Gastrocnemius medialis (tissue), 4 donors: ENCODE data around the gene LRRC23. TPM values are rescaled to one million over a fixed set of nuclear protein-coding genes. Genes with fewer than 3 reads are reported as not detected.

Source experiments
- ATAC-seq, 2 donors: fragments of 150-250 bp; one replicate each; pipeline ENCODE4 v1.9.1; 2016
- DNase-seq, 2 donors: peaks; one replicate each; pipeline ENCODE4 v3.0.0-alpha.2; 2019
- H3K27ac ChIP-seq, 4 donors: fragments of 200-600 bp; sonication (generic); 1 replicate in 1 of 4; 2 replicates in 3 of 4; pipeline ENCODE4 v1.5.1; 2016 to 2018; ENCODE audit warnings: mild to moderate bottlenecking in 2 of 4, moderate library complexity in 1 of 4
- H3K27me3 ChIP-seq, 3 donors: fragments of 200-600 bp; sonication (generic) in 2 of 3; 1 replicate in 1 of 3; 2 replicates in 2 of 3; pipeline versions ENCODE4 v1.5.1 to v1.6.0; 2016 to 2019; ENCODE audit warnings: mild to moderate bottlenecking in 1 of 3, moderate library complexity in 1 of 3
- H3K36me3 ChIP-seq, 2 donors: fragments of 200-600 bp; sonication (generic) in 1 of 2; one replicate each; pipeline ENCODE4 v1.5.1; 2017 to 2018
- H3K4me1 ChIP-seq, 2 donors: fragments of 200-600 bp; sonication (generic) in 1 of 2; one replicate each; pipeline ENCODE4 v1.5.1; 2016 to 2017; ENCODE audit warnings: mild to moderate bottlenecking in 2 of 2
- H3K4me3 ChIP-seq, 4 donors: fragments of 200-600 bp; sonication (generic) in 3 of 4; 1 replicate in 1 of 4; 2 replicates in 3 of 4; pipeline ENCODE4 v1.5.1; 2016 to 2019; ENCODE audit warnings: mild to moderate bottlenecking in 2 of 4
- H3K9me3 ChIP-seq, 3 donors: fragments of 200-600 bp; sonication (generic) in 2 of 3; 1 replicate in 1 of 3; 2 replicates in 2 of 3; pipeline ENCODE4 v1.5.1; 2016 to 2019
- POLR2A ChIP-seq, 2 donors: fragments of 450-650 bp; IDR thresholded peaks; one replicate each; pipeline ENCODE4 v1.6.1; 2017; ENCODE audit warnings: antibody characterized with exemption in 2 of 2, mild to moderate bottlenecking in 2 of 2, moderate library complexity in 2 of 2
- in situ Hi-C, 4 donors: fragments of 200-750 bp; cut with MboI; loops; one replicate each; pipeline versions ENCODE4 v1.15.0 to v1.8.0; 2017; ENCODE audit warnings: low sequenced_read_pairs in 4 of 4
- intact Hi-C: fragments of 100-400 bp; cut with DNase I; formaldehyde crosslinking; loops from one replicate; pipeline ENCODE4 v1.15.1; 2023; ENCODE audit warnings: low total_unique reads
- total RNA-seq, 4 donors: library from RNA; depleted of rRNA; stranded (reverse); fragments of >200 nt; gene quantifications; one replicate each; pipeline versions ENCODE4 v1.1.0 to v1.2.3, GENCODE V29; 2016
- TF ChIP-seq, protein P1 (sequence below), 5 experiments: fragments of 450-650 bp in 3 of 5; fragments of 200-600 bp in 2 of 5; sonication (generic) in 2 of 5; IDR thresholded peaks in 4 of 5; conservative IDR thresholded peaks in 1 of 5; 1 replicate in 4 of 5; 2 replicates in 1 of 5; pipeline ENCODE4 v1.5.1; 2016 to 2019; ENCODE audit warnings: antibody characterized with exemption in 5 of 5, mild to moderate bottlenecking in 3 of 5, moderate library complexity in 3 of 5

LRRC23 gene
- total RNA-seq, 4 donors from 2014 or later, result 6.5 to 14.0 (median 11.0) TPM

GRCh38 chr12:6927379-6928021 is 22.9 kb downstream of the LRRC23 start, which contains the start of gene ATN1:
ATN1 (plus strand) TSS chr12:6927959; CDS start chr12:6934002, 6,043 bp downstream.
- in situ Hi-C loops, result loop anchor here in 2 of 4 donors (10.0 to 25.0 kb wide), 2 partner anchors 185 to 187 kb away; partner anchors contain the start of gene C1RL (in 1 of the 2)
- peak within 1 kb of the TSS; percentile 88 to 98 (median 95) for H3K27ac ChIP-seq
- H3K4me1 ChIP-seq, result peaks cover 44 to 52% of the 10 kb centered on the region in 2 donors
- TF ChIP-seq, protein P1, sequence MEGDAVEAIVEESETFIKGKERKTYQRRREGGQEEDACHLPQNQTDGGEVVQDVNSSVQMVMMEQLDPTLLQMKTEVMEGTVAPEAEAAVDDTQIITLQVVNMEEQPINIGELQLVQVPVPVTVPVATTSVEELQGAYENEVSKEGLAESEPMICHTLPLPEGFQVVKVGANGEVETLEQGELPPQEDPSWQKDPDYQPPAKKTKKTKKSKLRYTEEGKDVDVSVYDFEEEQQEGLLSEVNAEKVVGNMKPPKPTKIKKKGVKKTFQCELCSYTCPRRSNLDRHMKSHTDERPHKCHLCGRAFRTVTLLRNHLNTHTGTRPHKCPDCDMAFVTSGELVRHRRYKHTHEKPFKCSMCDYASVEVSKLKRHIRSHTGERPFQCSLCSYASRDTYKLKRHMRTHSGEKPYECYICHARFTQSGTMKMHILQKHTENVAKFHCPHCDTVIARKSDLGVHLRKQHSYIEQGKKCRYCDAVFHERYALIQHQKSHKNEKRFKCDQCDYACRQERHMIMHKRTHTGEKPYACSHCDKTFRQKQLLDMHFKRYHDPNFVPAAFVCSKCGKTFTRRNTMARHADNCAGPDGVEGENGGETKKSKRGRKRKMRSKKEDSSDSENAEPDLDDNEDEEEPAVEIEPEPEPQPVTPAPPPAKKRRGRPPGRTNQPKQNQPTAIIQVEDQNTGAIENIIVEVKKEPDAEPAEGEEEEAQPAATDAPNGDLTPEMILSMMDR (IDR thresholded peaks at IDR 0.05 in 4 of 5, conservative IDR thresholded peaks at IDR 0.05 in 1 of 5), result no peak
- peak in 1 of 2 donors; percentile 14 for TF ChIP-seq POLR2A (IDR thresholded peaks at IDR 0.05)
- no peaks in the 10 kb centered on the region for H3K27me3 ChIP-seq
- no peaks in the 10 kb centered on the region for H3K36me3 ChIP-seq
- intact Hi-C loops, result loop anchor here (1.0 kb wide), 1 partner anchor 11 kb away; no protein-coding TSS in a partner anchor
- DNase-seq (peak; percentile 60 to 74), ATAC-seq (peak; percentile 41 to 55)
- no peaks in the 10 kb centered on the region for H3K9me3 ChIP-seq
- H3K4me3 ChIP-seq, result peak within 1 kb of the TSS; percentile 70 to 92 (median 86)

DNA sequence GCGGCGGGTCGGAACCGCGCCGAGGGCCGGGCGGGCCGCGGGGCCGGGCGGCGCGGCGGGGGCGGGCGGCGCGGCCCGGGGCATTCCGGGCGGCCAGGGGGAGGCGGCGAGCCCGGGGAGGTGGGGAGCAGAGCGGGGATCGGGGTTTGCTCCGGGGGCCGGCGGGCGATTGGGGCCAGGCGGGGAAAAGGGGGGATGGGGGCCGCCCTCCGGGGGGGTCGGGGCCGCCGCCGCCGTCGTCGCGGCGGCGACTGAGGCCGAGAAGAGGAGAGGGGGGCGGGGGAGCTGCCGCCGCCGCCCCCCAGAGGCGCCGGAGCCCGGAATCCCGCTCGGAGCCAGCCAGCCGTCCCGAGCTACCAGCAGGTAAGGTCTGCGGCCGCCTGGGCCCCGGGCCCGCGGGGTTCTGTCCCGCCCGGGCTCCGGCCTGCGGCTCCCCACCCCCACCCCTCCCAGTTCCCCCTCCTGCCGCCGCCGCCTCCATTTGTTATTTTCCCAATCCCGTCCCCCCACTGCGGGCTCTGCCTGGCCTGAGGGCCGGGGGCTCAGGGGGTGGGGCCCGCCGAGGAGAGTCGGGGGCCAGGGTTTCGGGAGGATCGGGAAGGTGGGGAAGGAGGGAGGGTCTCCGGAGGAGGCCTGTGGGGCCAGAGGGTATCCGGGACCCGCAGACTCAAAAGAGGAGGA is 23.5 kb downstream of the LRRC23 start:
- H3K4me1 ChIP-seq, result peaks cover 47 to 59% of the 10 kb centered on the region in 2 donors
- H3K27me3 ChIP-seq, result no peaks in the 10 kb centered on the region
- H3K27ac ChIP-seq, result peak overlapping the region; percentile 88 to 98 (median 95)
- peak overlapping the region; percentile 68 to 84 (median 76) for H3K4me3 ChIP-seq
- peak; percentile 1 to 4 for ATAC-seq
- intact Hi-C loops, result no loop called here
- TF ChIP-seq, protein P1 (IDR thresholded peaks at IDR 0.05 in 4 of 5, conservative IDR thresholded peaks at IDR 0.05 in 1 of 5), result no peak
- TF ChIP-seq POLR2A (IDR thresholded peaks at IDR 0.05), result no peak
- H3K36me3 ChIP-seq, result no peaks in the 10 kb centered on the region
- DNase-seq, result no peak
- H3K9me3 ChIP-seq, result no peaks in the 10 kb centered on the region
- in situ Hi-C loops, result loop anchor here in 2 of 4 donors (10.0 to 25.0 kb wide), 2 partner anchors 184 to 187 kb away; partner anchors contain the start of gene C1RL (in 1 of the 2)

GRCh38 chr12:6928703-6929407 is 24.2 kb downstream of the LRRC23 start:
- peak overlapping the region; percentile 68 to 84 (median 76) for H3K4me3 ChIP-seq
- DNase-seq, result no peak
- TF ChIP-seq, protein P1 (IDR thresholded peaks at IDR 0.05 in 4 of 5, conservative IDR thresholded peaks at IDR 0.05 in 1 of 5), result no peak
- TF ChIP-seq POLR2A (IDR thresholded peaks at IDR 0.05), result no peak
- H3K4me1 ChIP-seq, result peaks cover 54 to 65% of the 10 kb centered on the region in 2 donors
- ATAC-seq, result no peak
- intact Hi-C loops, result no loop called here
- H3K27ac ChIP-seq, result peak overlapping the region; percentile 88 to 98 (median 95)
- H3K27me3 ChIP-seq, result no peaks in the 10 kb centered on the region
- in situ Hi-C loops, result loop anchor here in 2 of 4 donors (10.0 to 25.0 kb wide), 2 partner anchors 183 to 186 kb away; partner anchors contain the start of gene C1RL (in 1 of the 2)
- H3K9me3 ChIP-seq, result no peaks in the 10 kb centered on the region
- no peaks in the 10 kb centered on the region for H3K36me3 ChIP-seq
